Stimulated activated CD4-positive, alpha-beta T cell treated with anti-CD3 and anti-CD28 coated beads, TNF-alpha, amount 100 ng/mL, for 1 hour (primary cell): ENCODE results near the gene NRP1.
"Not testable (repeated sequence)": the region's sequence is repeated elsewhere in the genome, so short reads cannot be mapped to it uniquely, and the experiment has no call there.

Source experiments
- DNase-seq, 3 donors: peaks; one replicate each; pipeline ENCODE4 v3.0.0-alpha.2; 2020; ENCODE audit warnings: low read depth in 3 of 3, low spot score in 1 of 3

NRP1 gene

GRCh38 chr10:33154590-33154989 is 179.9 kb downstream of the NRP1 start:
- no peak for DNase-seq

- no peak for DNase-seq
Measured at GRCh38 chr10:33153968-33154327, 180.5 kb downstream of the NRP1 start.

- no peak for DNase-seq
Measured at GRCh38 chr10:33153251-33153967, 181.1 kb downstream of the NRP1 start.

GRCh38 chr10:33152750-33153149 is 181.7 kb downstream of the NRP1 start:
- no peak for DNase-seq

- no peak for DNase-seq
Measured at GRCh38 chr10:33152146-33152545, 182.3 kb downstream of the NRP1 start.

- no peak for DNase-seq
Measured at GRCh38 chr10:33151344-33151864, 183.1 kb downstream of the NRP1 start.

GRCh38 chr10:33150889-33151288 is 183.6 kb downstream of the NRP1 start:
- no peak for DNase-seq

- no peak for DNase-seq
Measured at GRCh38 chr10:33150146-33150545, 184.3 kb downstream of the NRP1 start.

- no peak for DNase-seq
Measured at GRCh38 chr10:33147013-33147310, 187.5 kb downstream of the NRP1 start.

GRCh38 chr10:33146189-33147012 is 188.1 kb downstream of the NRP1 start:
- DNase-seq = no peak

GRCh38 chr10:33145451-33146188 is 188.8 kb downstream of the NRP1 start:
- no peak for DNase-seq

GRCh38 chr10:33143160-33143728 is 191.2 kb downstream of the NRP1 start:
- no peak for DNase-seq

GRCh38 chr10:33142295-33142694 is 192.2 kb downstream of the NRP1 start:
- no peak for DNase-seq

- DNase-seq = no peak
Measured at GRCh38 chr10:33141251-33141650, 193.2 kb downstream of the NRP1 start.

- peak in 2 of 3 donors; percentile 40 to 45 for DNase-seq
Measured at GRCh38 chr10:33139181-33139646, 195.3 kb downstream of the NRP1 start.

GRCh38 chr10:33138686-33139085 is 195.8 kb downstream of the NRP1 start:
- not testable (repeated sequence) for DNase-seq

- DNase-seq = no peak
Measured at GRCh38 chr10:33137356-33138005, 197.0 kb downstream of the NRP1 start.

GRCh38 chr10:33136781-33137180 is 197.7 kb downstream of the NRP1 start:
- no peak for DNase-seq

GRCh38 chr10:33136271-33136670 is 198.2 kb downstream of the NRP1 start:
- DNase-seq = no peak

- DNase-seq = peak; percentile 43 to 58 (median 46)
Measured at GRCh38 chr10:33134011-33134751, 200.3 kb downstream of the NRP1 start.
